ENCODE results near the gene BRMS1.

GRCh38 chr11:66334605-66335442 lies 10.1 kb downstream of the BRMS1 start:
- TF ChIP-seq, protein P1, sequence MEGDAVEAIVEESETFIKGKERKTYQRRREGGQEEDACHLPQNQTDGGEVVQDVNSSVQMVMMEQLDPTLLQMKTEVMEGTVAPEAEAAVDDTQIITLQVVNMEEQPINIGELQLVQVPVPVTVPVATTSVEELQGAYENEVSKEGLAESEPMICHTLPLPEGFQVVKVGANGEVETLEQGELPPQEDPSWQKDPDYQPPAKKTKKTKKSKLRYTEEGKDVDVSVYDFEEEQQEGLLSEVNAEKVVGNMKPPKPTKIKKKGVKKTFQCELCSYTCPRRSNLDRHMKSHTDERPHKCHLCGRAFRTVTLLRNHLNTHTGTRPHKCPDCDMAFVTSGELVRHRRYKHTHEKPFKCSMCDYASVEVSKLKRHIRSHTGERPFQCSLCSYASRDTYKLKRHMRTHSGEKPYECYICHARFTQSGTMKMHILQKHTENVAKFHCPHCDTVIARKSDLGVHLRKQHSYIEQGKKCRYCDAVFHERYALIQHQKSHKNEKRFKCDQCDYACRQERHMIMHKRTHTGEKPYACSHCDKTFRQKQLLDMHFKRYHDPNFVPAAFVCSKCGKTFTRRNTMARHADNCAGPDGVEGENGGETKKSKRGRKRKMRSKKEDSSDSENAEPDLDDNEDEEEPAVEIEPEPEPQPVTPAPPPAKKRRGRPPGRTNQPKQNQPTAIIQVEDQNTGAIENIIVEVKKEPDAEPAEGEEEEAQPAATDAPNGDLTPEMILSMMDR (conservative IDR thresholded peaks at IDR 0.05; ENCODE audit: low read depth, low read length) = no peak
- no peak for TF ChIP-seq EZH2phosphoT487 (IDR thresholded peaks at IDR 0.05; ENCODE audit: borderline replicate concordance, low read length)

Measured in PC-3 (cell line).